ENCODE measurements around the gene SCEL. TPM values are rescaled to one million over a fixed set of nuclear protein-coding genes. Genes with fewer than 3 reads are reported as not detected.

SCEL gene
- total RNA-seq, 1 donor from 2014 or later: 60.8 TPM

GRCh38 chr13:77529501-77529840 is 6.0 kb upstream of the SCEL start:
- H3K27me3 ChIP-seq (ENCODE audit: control insufficient read depth, insufficient read depth, low read length): no peaks in the 10 kb centered on the region
- FAIRE-seq (no peak), DNase-seq (ENCODE audit: low read depth) (no peak)
- H3K36me3 ChIP-seq (ENCODE audit: control insufficient read depth, insufficient read depth, low read length): no peaks in the 10 kb centered on the region
- no peak for TF ChIP-seq CTCF (IDR thresholded peaks at IDR 0.05; ENCODE audit: insufficient read depth, low read length, severe bottlenecking)
- no peak overlapping the region for H3K4me3 ChIP-seq (ENCODE audit: low read depth, low read length)

GRCh38 chr13:77530875-77531274 is 4.6 kb upstream of the SCEL start:
- FAIRE-seq (no peak), DNase-seq (ENCODE audit: low read depth) (no peak)
- no peak overlapping the region for H3K4me3 ChIP-seq (ENCODE audit: low read depth, low read length)
- no peak for TF ChIP-seq CTCF (IDR thresholded peaks at IDR 0.05; ENCODE audit: insufficient read depth, low read length, severe bottlenecking)
- no peaks in the 10 kb centered on the region for H3K27me3 ChIP-seq (ENCODE audit: control insufficient read depth, insufficient read depth, low read length)
- no peaks in the 10 kb centered on the region for H3K36me3 ChIP-seq (ENCODE audit: control insufficient read depth, insufficient read depth, low read length)

GRCh38 chr13:77532983-77533382 is 2.5 kb upstream of the SCEL start:
- Histone ChIP-seq H3K36me3 (ENCODE audit: control insufficient read depth, insufficient read depth, low read length) (no peaks in the 10 kb centered on the region), H3K4me3 (ENCODE audit: low read depth, low read length) (no peak overlapping the region), H3K27me3 (ENCODE audit: control insufficient read depth, insufficient read depth, low read length) (no peaks in the 10 kb centered on the region)
- DNase-seq (ENCODE audit: low read depth): no peak
- TF ChIP-seq CTCF (IDR thresholded peaks at IDR 0.05; ENCODE audit: insufficient read depth, low read length, severe bottlenecking): no peak
- FAIRE-seq: no peak

DNA sequence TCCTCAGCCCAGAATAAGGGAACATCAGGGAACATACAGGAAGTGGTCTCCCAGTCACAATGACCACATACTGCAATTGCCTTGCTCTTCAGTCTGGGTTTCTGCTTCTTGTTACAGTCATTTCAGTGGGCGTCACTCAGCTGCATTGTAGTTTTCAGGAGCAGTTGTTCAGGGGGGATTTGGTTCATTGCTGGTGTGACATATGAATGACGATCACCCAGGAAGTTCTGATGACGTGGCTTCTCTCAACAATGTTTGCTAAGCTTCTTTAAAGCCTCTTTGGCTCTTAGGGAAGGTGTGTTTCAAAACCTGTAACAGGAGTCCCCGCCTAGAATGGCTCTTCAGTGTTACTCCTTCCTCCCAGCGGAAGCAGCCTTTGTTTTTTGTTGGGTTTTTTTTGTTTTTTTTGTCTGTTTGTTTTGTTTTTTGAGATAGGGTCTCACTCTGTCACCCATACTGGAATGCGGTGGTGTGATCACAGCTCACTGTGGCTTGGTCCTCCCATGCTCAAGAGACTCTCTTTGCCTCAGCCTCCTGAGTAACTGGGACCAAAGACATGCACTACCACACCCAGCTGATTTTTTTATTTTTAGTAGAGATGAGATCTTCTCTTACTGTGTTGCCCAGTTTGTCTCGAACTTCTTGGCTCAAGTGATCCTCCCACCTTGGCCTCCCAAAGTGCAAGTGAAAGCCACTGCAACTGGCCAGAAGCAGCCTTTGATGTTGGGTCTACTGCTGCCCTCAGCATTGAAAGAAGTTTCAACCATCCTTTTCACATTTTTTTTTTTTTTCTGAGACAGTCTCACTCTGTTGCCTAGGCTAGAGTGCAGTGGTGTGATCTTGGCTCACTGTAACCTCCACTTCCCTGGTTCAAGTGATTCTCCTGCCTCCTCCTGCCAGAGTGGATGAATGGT is 1.4 kb upstream of the SCEL start:
- no peak for TF ChIP-seq CTCF (IDR thresholded peaks at IDR 0.05; ENCODE audit: insufficient read depth, low read length, severe bottlenecking)
- Histone ChIP-seq H3K36me3 (ENCODE audit: control insufficient read depth, insufficient read depth, low read length) (no peaks in the 10 kb centered on the region), H3K4me3 (ENCODE audit: low read depth, low read length) (no peak overlapping the region), H3K27me3 (ENCODE audit: control insufficient read depth, insufficient read depth, low read length) (no peaks in the 10 kb centered on the region)
- peak; percentile 91 for DNase-seq (ENCODE audit: low read depth)
- peak; percentile 73 for FAIRE-seq

DNA sequence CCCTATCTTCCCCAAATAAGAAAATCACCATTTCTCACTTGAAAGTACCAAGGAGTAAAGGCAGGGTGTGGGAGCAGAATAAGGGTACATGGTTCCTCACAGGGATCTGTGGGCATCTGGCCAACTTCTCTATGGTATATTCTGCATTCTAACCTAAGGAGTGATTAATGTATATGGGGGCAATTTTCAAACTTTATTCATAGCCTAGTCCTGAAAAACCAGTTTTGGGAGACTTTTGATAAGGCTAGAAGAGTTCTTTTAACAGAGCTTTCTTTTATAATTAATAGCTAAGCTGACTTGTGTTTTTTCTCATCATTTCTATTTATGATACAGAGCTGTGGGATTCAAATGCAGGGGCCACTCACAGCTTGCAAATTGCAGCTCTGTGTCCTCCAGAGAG is 852 bp downstream of the SCEL start:
- DNase-seq (ENCODE audit: low read depth) (no peak), FAIRE-seq (no peak)
- Histone ChIP-seq H3K36me3 (ENCODE audit: control insufficient read depth, insufficient read depth, low read length) (no peaks in the 10 kb centered on the region), H3K27me3 (ENCODE audit: control insufficient read depth, insufficient read depth, low read length) (no peaks in the 10 kb centered on the region), H3K4me3 (ENCODE audit: low read depth, low read length) (peak overlapping the region; percentile 35)
- TF ChIP-seq CTCF (IDR thresholded peaks at IDR 0.05; ENCODE audit: insufficient read depth, low read length, severe bottlenecking): no peak
